NCI-H1417 (cell line): ENCODE measurements around the gene HRH1.
"Not testable (repeated sequence)": the region's sequence is repeated elsewhere in the genome, so short reads cannot be mapped to it uniquely, and the experiment has no call there.

Experiments used
- DNase-seq, 3 experiments: peaks; one replicate each; lab custom pipeline; 2025; lab: John Stamatoyannopoulos, UW

HRH1 gene

GRCh38 chr3:11170052-11170770, 15.9 kb downstream of the HRH1 start:
- DNase-seq, result no peak

DNA sequence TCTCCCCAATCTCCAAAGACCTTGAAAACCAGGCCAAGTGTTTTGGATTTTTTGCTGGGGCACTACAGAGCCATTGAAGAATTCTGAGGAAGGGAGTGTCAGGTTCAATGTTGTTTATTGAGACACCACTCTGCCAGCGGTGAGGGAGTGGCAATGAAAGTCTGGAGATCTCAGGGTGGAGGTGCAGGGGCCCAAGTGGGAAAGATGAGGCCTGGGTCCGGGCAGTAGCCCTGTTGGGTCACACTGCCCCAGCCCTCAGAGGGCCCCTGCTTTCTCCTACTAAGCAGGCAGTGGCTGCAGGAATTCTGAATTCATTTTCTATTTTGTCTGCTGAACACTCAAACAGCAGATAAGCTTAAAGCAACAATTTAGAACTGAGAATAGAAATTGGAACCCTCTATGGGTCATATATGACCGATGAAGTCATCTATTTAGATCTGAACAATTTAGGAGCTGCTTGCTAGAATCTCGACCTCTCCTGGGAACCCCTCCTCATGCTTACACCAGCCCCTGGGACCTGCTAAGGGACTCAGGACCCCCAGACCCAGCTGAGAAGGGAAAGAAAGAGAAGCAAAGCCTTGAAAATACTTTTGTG, 17.9 kb downstream of the HRH1 start:
- DNase-seq, result no peak

GRCh38 chr3:11173828-11174465, 19.7 kb downstream of the HRH1 start:
- DNase-seq, result no peak

DNA sequence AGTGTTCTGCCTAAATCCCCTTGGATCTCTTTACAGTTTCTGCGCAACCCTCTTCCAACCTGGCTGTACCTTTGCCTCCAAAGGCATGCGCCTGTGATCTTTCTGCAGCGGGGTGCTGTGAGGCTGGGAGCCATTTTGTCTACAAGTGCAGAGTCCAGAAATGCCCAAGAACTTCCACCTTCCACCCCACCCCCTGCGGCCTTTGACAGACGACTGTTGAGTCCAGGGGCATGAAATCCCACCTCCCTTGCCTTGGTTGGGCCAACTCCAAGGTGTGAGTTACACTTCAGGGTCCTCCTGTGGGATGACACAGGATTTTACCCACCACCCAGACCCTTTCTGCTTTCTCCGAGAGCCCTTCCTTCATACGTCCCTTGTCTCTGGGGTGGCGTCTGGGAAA, 24.1 kb downstream of the HRH1 start:
- DNase-seq, result no peak

GRCh38 chr3:11184328-11184969, 30.2 kb downstream of the HRH1 start:
- DNase-seq, result not testable (repeated sequence)

GRCh38 chr3:11185144-11185543, 30.9 kb downstream of the HRH1 start:
- no peak for DNase-seq

- no peak for DNase-seq
Observed at GRCh38 chr3:11185564-11186317, 31.4 kb downstream of the HRH1 start.

- DNase-seq, result no peak
Observed at GRCh38 chr3:11186318-11186692, 32.0 kb downstream of the HRH1 start.

DNA sequence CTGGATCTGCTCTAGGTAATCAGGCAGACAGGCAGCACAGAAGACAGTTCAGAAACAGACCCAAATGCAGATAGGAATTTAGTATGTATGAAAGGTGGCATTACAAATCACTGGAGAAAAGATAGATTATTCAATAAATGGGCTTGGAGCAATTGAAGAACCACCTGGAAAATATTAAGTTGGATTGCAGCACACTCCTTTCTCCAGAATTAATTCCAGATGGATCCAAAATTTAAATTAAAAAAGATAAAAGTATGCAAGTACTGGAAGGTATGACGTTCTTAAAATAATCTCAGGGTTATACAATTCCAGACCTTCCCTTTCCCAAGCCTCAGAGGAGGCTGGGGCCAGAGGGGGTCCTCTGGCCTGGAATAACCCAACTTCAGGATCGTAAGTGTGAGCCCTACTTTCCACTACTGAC, 32.5 kb downstream of the HRH1 start:
- DNase-seq, result no peak

- no peak for DNase-seq
Observed at GRCh38 chr3:11187681-11188080, 33.4 kb downstream of the HRH1 start.

GRCh38 chr3:11188231-11188630, 33.9 kb downstream of the HRH1 start:
- DNase-seq, result no peak

DNA sequence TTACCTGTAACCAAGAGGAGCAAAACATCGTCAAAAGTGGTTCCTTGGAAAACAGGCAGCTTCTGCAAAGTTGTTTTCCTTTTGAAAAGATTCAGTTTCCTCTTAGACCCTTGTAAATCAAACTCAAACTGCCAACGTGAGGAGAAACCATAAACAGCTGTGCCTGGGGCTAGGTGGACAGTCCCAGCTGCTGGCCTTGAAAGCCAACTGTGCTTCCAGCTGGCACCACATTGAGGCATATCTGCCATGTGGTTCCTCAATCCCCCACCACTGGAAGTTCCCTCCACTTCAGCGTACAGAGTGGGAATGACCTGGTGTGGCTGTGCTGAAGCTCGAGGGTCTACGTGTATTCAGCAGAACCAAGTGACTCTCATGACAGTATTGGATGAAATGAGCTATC, 40.9 kb downstream of the HRH1 start:
- DNase-seq, result peak in 1 of 3 experiments; percentile 8

GRCh38 chr3:11195721-11196332, 41.5 kb downstream of the HRH1 start:
- no peak for DNase-seq

- DNase-seq, result no peak
Observed at GRCh38 chr3:11197484-11197883, 43.2 kb downstream of the HRH1 start.

GRCh38 chr3:11198070-11198469, 43.8 kb downstream of the HRH1 start:
- no peak for DNase-seq

DNA sequence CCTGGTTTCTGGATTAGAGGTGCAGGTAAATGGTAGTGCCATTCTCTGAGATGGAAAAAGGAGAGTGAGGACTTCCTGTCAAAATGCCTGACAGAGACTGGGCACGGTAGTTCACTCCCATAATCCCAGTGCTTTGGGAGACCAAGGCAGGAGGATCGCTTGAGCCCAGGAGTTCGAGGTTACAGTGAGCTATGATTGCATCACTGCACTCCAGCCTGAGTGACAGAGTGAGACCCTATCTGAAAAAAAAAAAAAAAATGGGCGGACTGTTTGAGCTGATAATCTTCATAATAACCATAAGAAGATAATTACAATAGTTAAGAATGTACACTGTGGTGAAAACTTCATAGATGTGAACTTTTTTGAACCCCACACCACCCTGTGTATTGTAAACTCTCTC, 44.2 kb downstream of the HRH1 start:
- no peak for DNase-seq

- DNase-seq, result no peak
Observed at GRCh38 chr3:11199902-11200845, 45.9 kb downstream of the HRH1 start.

- no peak for DNase-seq
Observed at GRCh38 chr3:11201251-11202019, 47.1 kb downstream of the HRH1 start.

GRCh38 chr3:11203961-11204360, 49.7 kb downstream of the HRH1 start:
- no peak for DNase-seq
